Upper lobe of right lung (tissue), 1 donor: ENCODE data around the gene OR4D9. TPM values are rescaled to one million over a fixed set of nuclear protein-coding genes. Genes with fewer than 3 reads are reported as not detected.

Experiments used
- ATAC-seq: fragments of 200-7000 bp; cut with Tn5 transposase; one replicate; pipeline ENCODE4 v1.9.1; 2020; ENCODE audit warnings: mild to moderate bottlenecking, moderate library complexity
- DNase-seq: peaks from one replicate; pipeline ENCODE4 v3.0.0-alpha.2; 2020
- H3K27ac ChIP-seq: fragments of 200-600 bp; one replicate; pipeline ENCODE4 v1.8.0; 2022
- H3K27me3 ChIP-seq: fragments of 200-600 bp; one replicate; pipeline ENCODE4 v1.8.0; 2022; ENCODE audit warnings: mild to moderate bottlenecking
- H3K36me3 ChIP-seq: fragments of 200-600 bp; one replicate; pipeline ENCODE4 v1.8.0; 2022
- H3K4me1 ChIP-seq: fragments of 200-600 bp; one replicate; pipeline ENCODE4 v1.8.0; 2022
- H3K4me3 ChIP-seq: fragments of 200-600 bp; one replicate; pipeline ENCODE4 v1.8.0; 2022; ENCODE audit warnings: mild to moderate bottlenecking
- H3K9me3 ChIP-seq: fragments of 200-600 bp; one replicate; pipeline ENCODE4 v1.8.0; 2022
- intact Hi-C: fragments of 100-400 bp; cut with DNase I; formaldehyde crosslinking; loops from one replicate; pipeline ENCODE4 v1.11.0; 2022
- total RNA-seq: library from RNA; stranded (reverse); fragmentation: NEBNext Ultra II Directional; extraction: Animal tissue kit (Norgen Biotek cat#: 25700); gene quantifications from one replicate; pipeline ENCODE4 v1.2.1, GENCODE V29; 2021
- TF ChIP-seq, protein P1 (sequence below): fragments of 200-600 bp; IDR thresholded peaks from one replicate; pipeline ENCODE4 v1.8.0; 2022; ENCODE audit warnings: antibody characterized with exemption
- donor health status: DM: no; HTN: yes; CAD: no; lungs with severe emphysema.

The OR4D9 gene
- total RNA-seq, 1 donor from 2014 or later: not detected

DNA sequence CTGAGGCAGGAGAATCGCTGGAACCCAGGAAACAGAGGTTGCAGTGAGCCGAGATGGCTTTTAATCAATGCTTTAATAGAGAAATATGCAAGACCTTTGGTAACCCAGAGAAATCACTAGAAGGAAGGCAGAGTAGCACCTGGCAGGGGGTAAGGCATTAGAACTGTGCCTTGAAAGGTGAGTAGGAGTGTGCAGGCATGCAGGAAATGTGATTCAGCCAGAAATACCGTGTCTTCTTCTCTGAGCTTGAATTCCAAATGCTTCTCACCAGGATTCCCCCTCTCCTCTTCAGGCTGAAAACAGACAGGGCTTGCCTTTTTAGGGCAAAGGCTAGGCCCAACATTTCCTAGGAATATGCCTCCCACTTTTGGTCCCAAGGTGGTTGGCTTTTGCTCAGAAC, 51.0 kb downstream of the OR4D9 start:
- Histone ChIP-seq H3K4me3 (no peak overlapping the region), H3K27me3 (no peaks in the 10 kb centered on the region), H3K4me1 (peaks cover 4% of the 10 kb centered on the region), H3K27ac (no peak overlapping the region), H3K36me3 (no peaks in the 10 kb centered on the region), H3K9me3 (no peaks in the 10 kb centered on the region)
- DNase-seq (no peak), ATAC-seq (no peak)
- TF ChIP-seq, protein P1, sequence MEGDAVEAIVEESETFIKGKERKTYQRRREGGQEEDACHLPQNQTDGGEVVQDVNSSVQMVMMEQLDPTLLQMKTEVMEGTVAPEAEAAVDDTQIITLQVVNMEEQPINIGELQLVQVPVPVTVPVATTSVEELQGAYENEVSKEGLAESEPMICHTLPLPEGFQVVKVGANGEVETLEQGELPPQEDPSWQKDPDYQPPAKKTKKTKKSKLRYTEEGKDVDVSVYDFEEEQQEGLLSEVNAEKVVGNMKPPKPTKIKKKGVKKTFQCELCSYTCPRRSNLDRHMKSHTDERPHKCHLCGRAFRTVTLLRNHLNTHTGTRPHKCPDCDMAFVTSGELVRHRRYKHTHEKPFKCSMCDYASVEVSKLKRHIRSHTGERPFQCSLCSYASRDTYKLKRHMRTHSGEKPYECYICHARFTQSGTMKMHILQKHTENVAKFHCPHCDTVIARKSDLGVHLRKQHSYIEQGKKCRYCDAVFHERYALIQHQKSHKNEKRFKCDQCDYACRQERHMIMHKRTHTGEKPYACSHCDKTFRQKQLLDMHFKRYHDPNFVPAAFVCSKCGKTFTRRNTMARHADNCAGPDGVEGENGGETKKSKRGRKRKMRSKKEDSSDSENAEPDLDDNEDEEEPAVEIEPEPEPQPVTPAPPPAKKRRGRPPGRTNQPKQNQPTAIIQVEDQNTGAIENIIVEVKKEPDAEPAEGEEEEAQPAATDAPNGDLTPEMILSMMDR: no peak
- intact Hi-C loops: no loop called here

Other genes starting within 250 kb of the OR4D9 start
- gene OR5AN1, start 152.6 kb upstream of the OR4D9 start, total RNA-seq: not detected
- gene OR5A2, start 85.1 kb upstream of the OR4D9 start, total RNA-seq: not detected
- not detected for gene OR5A1, start 75.1 kb upstream of the OR4D9 start, total RNA-seq
- gene OR4D6, start 54.6 kb upstream of the OR4D9 start, total RNA-seq: not detected
- not detected for gene OR4D10, start 38.2 kb upstream of the OR4D9 start, total RNA-seq
- gene OR4D11, start 8.0 kb upstream of the OR4D9 start, total RNA-seq: not detected
- 39.9 TPM for gene OSBP, start 104.2 kb downstream of the OR4D9 start, total RNA-seq
- 35.9 TPM for gene PATL1, start 157.5 kb downstream of the OR4D9 start, total RNA-seq
- not detected for gene OR10V1, start 202.3 kb downstream of the OR4D9 start, total RNA-seq
- 75.1 TPM for gene STX3, start 243.8 kb downstream of the OR4D9 start, total RNA-seq